Right lobe of liver (tissue), 6 donors: Measurements from ENCODE around the gene KCNQ4. TPM values are rescaled to one million over a fixed set of nuclear protein-coding genes. Genes with fewer than 3 reads are reported as not detected.
A peak's percentile ranks its signal among the peaks of the same experiment; 100 is the strongest.

ENCODE experiments used
- ATAC-seq, 4 donors: fragments of 200-7000 bp; cut with Tn5 transposase; one replicate each; pipeline ENCODE4 v1.9.1; 2020; ENCODE audit warnings: mild to moderate bottlenecking in 4 of 4, moderate library complexity in 4 of 4
- DNase-seq, 3 donors: peaks; one replicate each; pipeline ENCODE4 v3.0.0-alpha.2; 2020
- H3K27ac ChIP-seq, 3 donors: fragments of 200-600 bp; one replicate each; pipeline ENCODE4 v1.8.0; 2022
- H3K27me3 ChIP-seq, 2 donors: fragments of 200-600 bp; one replicate each; pipeline ENCODE4 v1.8.0; 2022
- H3K36me3 ChIP-seq, 4 donors: fragments of 200-600 bp; sonication (generic) in 1 of 4; one replicate each; pipeline versions ENCODE4 v1.5.1 to v1.8.0; 2017 to 2022; ENCODE audit warnings: control low read depth in 1 of 4
- H3K4me1 ChIP-seq, 4 donors: fragments of 200-600 bp; sonication (generic) in 1 of 4; one replicate each; pipeline versions ENCODE4 v1.5.1 to v1.8.0; 2017 to 2022; ENCODE audit warnings: control low read depth in 1 of 4
- H3K4me3 ChIP-seq, 3 donors: fragments of 200-600 bp; one replicate each; pipeline ENCODE4 v1.8.0; 2022
- H3K9me3 ChIP-seq, 4 donors: fragments of 200-600 bp; sonication (generic) in 1 of 4; one replicate each; pipeline versions ENCODE4 v1.5.1 to v1.8.0; 2017 to 2022; ENCODE audit warnings: control low read depth in 1 of 4
- POLR2A ChIP-seq: fragments of 450-650 bp; IDR thresholded peaks from one replicate; pipeline ENCODE4 v1.6.1; 2017; ENCODE audit warnings: antibody characterized with exemption, mild to moderate bottlenecking
- WGBS: methylation state at CpG from one replicate; pipeline ENCODE4 v1.1.6; 2018; ENCODE audit warnings: low coverage, low lambda C conversion rate; ENCODE audit not compliant: insufficient coverage; ENCODE audit errors: missing lambda C conversion rate; 5-methylcytosine and 5-hydroxymethylcytosine counted together
- intact Hi-C, 2 donors: fragments of 100-400 bp; cut with DNase I; formaldehyde crosslinking; loops; one replicate each; pipeline versions ENCODE4 v1.11.2 to v1.14.1; 2022
- total RNA-seq, 6 experiments: library from RNA; depleted of rRNA in 2 of 6; stranded (reverse); fragments of >200 nt in 2 of 6; fragmentation: NEBNext Ultra II Directional in 3 of 6; extraction: Animal tissue kit (Norgen Biotek cat#: 25700) in 3 of 6; gene quantifications; one replicate each; pipeline versions ENCODE4 v1.1.0 to v1.2.4, GENCODE V29; 2016 to 2023
- TF ChIP-seq, protein P1 (sequence below), 4 donors: fragments of 200-600 bp in 3 of 4; fragments of 450-650 bp in 1 of 4; IDR thresholded peaks; one replicate each; pipeline versions ENCODE4 v1.5.1 to v1.8.0; 2016 to 2022; ENCODE audit warnings: antibody characterized with exemption in 4 of 4, mild to moderate bottlenecking in 2 of 4
- donor health status: DM: no; HTN: yes; CAD: no.
- donor health status: DM: no; HTN: no; CAD: no.
- donor health status: DM: no; HTN: no; CAD: no.
- donor health status: DM: no; HTN: yes; CAD: no.
- donor health status: DM: no; HTN: yes; CAD: no.

KCNQ4 gene
- total RNA-seq, 6 experiments from 2014 or later, result 0.12 to 0.23 (median 0.15) TPM

DNA sequence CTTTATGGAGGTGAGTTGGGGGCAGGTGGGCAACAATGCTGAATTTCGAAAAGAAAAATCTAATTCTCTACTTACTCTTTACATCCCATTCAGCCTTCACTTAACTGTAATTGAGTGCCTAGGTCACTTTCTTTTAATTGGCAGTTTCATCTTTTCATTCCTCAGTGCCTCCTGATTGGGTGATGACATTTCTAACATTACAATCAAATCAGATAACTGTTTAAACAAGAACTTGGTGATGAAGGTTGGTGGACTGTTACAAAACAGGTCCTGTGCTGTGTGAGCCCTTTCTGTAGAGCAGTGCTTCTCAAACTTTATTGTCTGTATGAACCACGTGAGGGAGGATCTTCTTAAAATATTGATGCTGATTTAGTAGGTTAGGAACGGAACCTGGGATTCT is 40.1 kb upstream of the KCNQ4 start:
- TF ChIP-seq, protein P1, sequence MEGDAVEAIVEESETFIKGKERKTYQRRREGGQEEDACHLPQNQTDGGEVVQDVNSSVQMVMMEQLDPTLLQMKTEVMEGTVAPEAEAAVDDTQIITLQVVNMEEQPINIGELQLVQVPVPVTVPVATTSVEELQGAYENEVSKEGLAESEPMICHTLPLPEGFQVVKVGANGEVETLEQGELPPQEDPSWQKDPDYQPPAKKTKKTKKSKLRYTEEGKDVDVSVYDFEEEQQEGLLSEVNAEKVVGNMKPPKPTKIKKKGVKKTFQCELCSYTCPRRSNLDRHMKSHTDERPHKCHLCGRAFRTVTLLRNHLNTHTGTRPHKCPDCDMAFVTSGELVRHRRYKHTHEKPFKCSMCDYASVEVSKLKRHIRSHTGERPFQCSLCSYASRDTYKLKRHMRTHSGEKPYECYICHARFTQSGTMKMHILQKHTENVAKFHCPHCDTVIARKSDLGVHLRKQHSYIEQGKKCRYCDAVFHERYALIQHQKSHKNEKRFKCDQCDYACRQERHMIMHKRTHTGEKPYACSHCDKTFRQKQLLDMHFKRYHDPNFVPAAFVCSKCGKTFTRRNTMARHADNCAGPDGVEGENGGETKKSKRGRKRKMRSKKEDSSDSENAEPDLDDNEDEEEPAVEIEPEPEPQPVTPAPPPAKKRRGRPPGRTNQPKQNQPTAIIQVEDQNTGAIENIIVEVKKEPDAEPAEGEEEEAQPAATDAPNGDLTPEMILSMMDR (IDR thresholded peaks at IDR 0.05), result no peak
- no peak for TF ChIP-seq POLR2A
- DNase-seq, result no peak
- Histone ChIP-seq H3K9me3 (no peaks in the 10 kb centered on the region), H3K4me1 (peaks cover 0 to 68% (median 22%) of the 10 kb centered on the region in 4 donors), H3K27me3 (no peaks in the 10 kb centered on the region), H3K36me3 (peaks cover 0 to 20% (median 0%) of the 10 kb centered on the region in 4 donors), H3K4me3 (no peak overlapping the region), H3K27ac (peak overlapping the region in 2 of 3 donors; percentile 57 to 94)
- intact Hi-C loops, result no loop called here
- ATAC-seq, result peak; percentile 55 to 72 (median 62)
- WGBS, result 67% methylated on average over 3 of the region's 3 CpGs

GRCh38 chr1:40743860-40744259 is 39.7 kb upstream of the KCNQ4 start:
- Histone ChIP-seq H3K36me3 (peaks cover 0 to 19% (median 0%) of the 10 kb centered on the region in 4 donors), H3K4me1 (peaks cover 0 to 68% (median 23%) of the 10 kb centered on the region in 4 donors), H3K4me3 (no peak overlapping the region), H3K27me3 (no peaks in the 10 kb centered on the region), H3K9me3 (no peaks in the 10 kb centered on the region), H3K27ac (peak overlapping the region in 2 of 3 donors; percentile 57 to 94)
- TF ChIP-seq POLR2A, result no peak
- TF ChIP-seq, protein P1 (IDR thresholded peaks at IDR 0.05), result no peak
- ATAC-seq, result peak in 3 of 4 donors; percentile 4 to 8 (median 4)
- no peak for DNase-seq
- WGBS, result 44% methylated on average over 1 of the region's 3 CpGs
- intact Hi-C loops, result no loop called here

GRCh38 chr1:40745176-40745575 is 38.4 kb upstream of the KCNQ4 start:
- intact Hi-C loops, result no loop called here
- Histone ChIP-seq H3K4me1 (peaks cover 0 to 68% (median 25%) of the 10 kb centered on the region in 4 donors), H3K4me3 (no peak overlapping the region), H3K27ac (peak overlapping the region in 1 of 3 donors; percentile 5), H3K27me3 (no peaks in the 10 kb centered on the region), H3K36me3 (peaks cover 0 to 12% (median 0%) of the 10 kb centered on the region in 4 donors), H3K9me3 (no peaks in the 10 kb centered on the region)
- no peak for DNase-seq
- TF ChIP-seq POLR2A, result no peak
- TF ChIP-seq, protein P1 (IDR thresholded peaks at IDR 0.05), result no peak
- 23% methylated on average over 1 of the region's 1 CpG for WGBS
- no peak for ATAC-seq

DNA sequence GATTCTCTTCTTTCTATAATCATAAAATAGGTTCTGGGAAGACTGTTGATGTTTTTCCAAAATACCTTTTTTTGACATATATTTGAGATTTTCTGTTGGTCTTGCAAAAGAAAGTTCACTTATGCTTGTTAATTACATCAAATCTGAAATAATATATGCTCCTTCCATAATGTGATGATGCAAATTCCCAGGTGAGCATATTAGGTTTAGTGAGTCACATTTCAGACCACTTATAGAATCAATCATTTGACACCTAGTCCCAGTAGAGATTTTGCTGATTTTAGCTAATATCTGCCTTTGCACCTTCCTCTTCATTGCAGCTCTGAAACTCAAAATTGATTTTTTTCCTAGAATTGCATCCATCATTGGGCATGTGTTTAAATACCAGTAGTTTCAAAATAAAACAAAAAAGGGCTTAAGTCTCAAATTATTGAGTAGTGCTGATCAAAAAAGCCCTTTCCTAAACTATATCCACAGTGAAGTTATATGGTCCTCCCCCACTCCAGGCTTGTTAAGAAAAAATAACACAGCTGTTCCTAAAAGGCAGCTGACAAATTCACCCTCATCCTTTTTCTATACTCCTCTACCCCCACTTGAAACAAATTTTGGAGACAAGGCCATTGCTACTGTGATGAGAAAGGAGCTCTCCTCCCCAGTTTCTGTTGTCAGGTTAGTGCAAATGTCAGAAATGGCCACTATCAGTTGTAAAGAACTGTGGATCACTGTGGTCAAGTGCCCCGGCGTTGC is 37.1 kb upstream of the KCNQ4 start:
- Histone ChIP-seq H3K27me3 (no peaks in the 10 kb centered on the region), H3K4me1 (peaks cover 0 to 63% (median 20%) of the 10 kb centered on the region in 4 donors), H3K36me3 (peaks cover 0 to 15% (median 0%) of the 10 kb centered on the region in 4 donors), H3K9me3 (no peaks in the 10 kb centered on the region), H3K27ac (peak overlapping the region in 1 of 3 donors; percentile 19), H3K4me3 (no peak overlapping the region)
- DNase-seq (no peak), ATAC-seq (no peak)
- WGBS, result 94% methylated on average over 2 of the region's 2 CpGs
- no peak for TF ChIP-seq POLR2A
- TF ChIP-seq, protein P1 (IDR thresholded peaks at IDR 0.05), result no peak
- intact Hi-C loops, result no loop called here
